Stimulated activated CD8-positive, alpha-beta memory T cell treated with anti-CD3 and anti-CD28 coated beads, Interleukin-2, amount 100 ng/mL, for 1 hour (primary cell): ENCODE results near the gene OAS2.
A peak's percentile ranks its signal among the peaks of the same experiment; 100 is the strongest.

Experiments
- DNase-seq, 2 donors: peaks; one replicate each; pipeline ENCODE4 v3.0.0-alpha.2; 2020; ENCODE audit warnings: low read depth in 2 of 2

The OAS2 gene

GRCh38 chr12:113019025-113019424 lies 40.7 kb downstream of the OAS2 start:
- no peak for DNase-seq

GRCh38 chr12:113021500-113021899 lies 43.2 kb downstream of the OAS2 start:
- DNase-seq: no peak

- DNase-seq: no peak
Measured at GRCh38 chr12:113022563-113023297, 44.4 kb downstream of the OAS2 start.

- no peak for DNase-seq
Measured at GRCh38 chr12:113027726-113028125, 49.4 kb downstream of the OAS2 start.

GRCh38 chr12:113030875-113031525 lies 52.7 kb downstream of the OAS2 start:
- no peak for DNase-seq

GRCh38 chr12:113039911-113040445 lies 61.7 kb downstream of the OAS2 start:
- DNase-seq: no peak

- no peak for DNase-seq
Measured at GRCh38 chr12:113040722-113041171, 62.4 kb downstream of the OAS2 start.

GRCh38 chr12:113041560-113041959 lies 63.2 kb downstream of the OAS2 start:
- no peak for DNase-seq

GRCh38 chr12:113043240-113043639 lies 64.9 kb downstream of the OAS2 start:
- DNase-seq: no peak

GRCh38 chr12:113044516-113044915 lies 66.2 kb downstream of the OAS2 start:
- DNase-seq: no peak

GRCh38 chr12:113048716-113049127 lies 70.4 kb downstream of the OAS2 start:
- peak; percentile 27 to 28 for DNase-seq

- no peak for DNase-seq
Measured at GRCh38 chr12:113049976-113050742, 71.8 kb downstream of the OAS2 start.

- DNase-seq: no peak
Measured at GRCh38 chr12:113050795-113051194, 72.5 kb downstream of the OAS2 start.

- no peak for DNase-seq
Measured at GRCh38 chr12:113051759-113052158, 73.4 kb downstream of the OAS2 start.

- DNase-seq: no peak
Measured at GRCh38 chr12:113052326-113052725, 74.0 kb downstream of the OAS2 start.

- DNase-seq: no peak
Measured at GRCh38 chr12:113054948-113055486, 76.7 kb downstream of the OAS2 start.

- no peak for DNase-seq
Measured at GRCh38 chr12:113055594-113056380, 77.5 kb downstream of the OAS2 start.

- no peak for DNase-seq
Measured at GRCh38 chr12:113056381-113056630, 78.0 kb downstream of the OAS2 start.

GRCh38 chr12:113056631-113057488 lies 78.5 kb downstream of the OAS2 start, which contains the start of gene DTX1:
Gene DTX1 (plus strand): TSS chr12:113056730. CDS start chr12:113058193, 1,463 bp downstream.
- DNase-seq: no peak
